NOMO-1 treated with DMSO at 0.1 percent for 48 hours (cell line): Measurements from ENCODE around the gene ZDHHC14.
"Not testable (repeated sequence)": the region's sequence is repeated elsewhere in the genome, so short reads cannot be mapped to it uniquely, and the experiment has no call there.

Source experiments
- DNase-seq: peaks from one replicate; lab custom pipeline; 2025; ENCODE audit not compliant: unreplicated experiment; lab: John Stamatoyannopoulos, UW

The ZDHHC14 gene

DNA sequence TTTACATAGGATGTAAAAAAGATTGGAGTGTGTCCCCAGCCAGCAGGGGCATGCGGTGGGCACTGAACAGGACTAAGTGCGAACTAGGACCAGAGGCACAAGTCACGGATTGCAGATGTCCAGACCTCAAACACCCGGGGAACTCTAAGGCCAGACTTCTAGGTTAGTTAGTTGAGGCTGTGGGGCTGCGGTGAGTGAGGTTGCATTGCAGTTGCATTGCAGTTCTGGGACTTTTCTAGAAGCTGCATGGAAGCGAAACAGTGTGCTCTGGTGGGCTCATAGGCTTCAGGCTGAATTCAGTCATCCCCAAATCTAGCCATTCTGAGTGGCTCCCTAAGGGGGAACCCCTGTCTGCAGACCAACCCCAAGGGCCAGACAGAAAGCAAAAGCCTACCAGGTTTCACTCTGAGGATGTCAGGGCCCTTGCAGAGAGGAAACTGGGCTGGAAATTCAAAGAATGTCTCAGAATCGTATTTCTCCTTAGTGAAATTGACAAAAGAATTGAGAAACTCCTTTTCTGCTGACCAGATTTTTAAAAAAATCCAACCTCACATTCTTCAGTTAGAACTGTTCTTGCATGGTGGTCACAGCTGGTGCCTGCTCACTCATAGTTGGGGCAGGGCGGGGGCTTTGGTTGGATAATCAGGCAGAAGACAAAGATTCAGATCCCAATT, 182.8 kb downstream of the ZDHHC14 start:
- DNase-seq = no peak

DNA sequence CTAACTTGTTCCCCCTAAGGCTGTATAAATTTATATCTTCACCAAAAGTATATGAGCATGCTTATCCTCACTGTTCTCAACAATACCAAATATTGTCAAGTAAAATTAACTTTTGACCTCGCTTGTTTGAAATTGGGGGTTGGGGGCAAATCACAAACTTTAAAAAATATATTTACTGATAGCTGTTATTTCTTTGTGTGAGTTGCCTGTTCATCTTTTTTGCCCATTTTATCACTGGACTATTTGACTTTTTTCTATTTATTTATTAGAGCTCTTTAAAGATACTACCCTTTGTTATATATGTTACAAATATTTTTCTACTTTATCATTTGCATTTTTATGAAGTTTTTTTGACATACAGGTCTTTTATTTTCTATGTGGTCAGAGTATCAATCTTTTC, 187.7 kb downstream of the ZDHHC14 start:
- no peak for DNase-seq

DNA sequence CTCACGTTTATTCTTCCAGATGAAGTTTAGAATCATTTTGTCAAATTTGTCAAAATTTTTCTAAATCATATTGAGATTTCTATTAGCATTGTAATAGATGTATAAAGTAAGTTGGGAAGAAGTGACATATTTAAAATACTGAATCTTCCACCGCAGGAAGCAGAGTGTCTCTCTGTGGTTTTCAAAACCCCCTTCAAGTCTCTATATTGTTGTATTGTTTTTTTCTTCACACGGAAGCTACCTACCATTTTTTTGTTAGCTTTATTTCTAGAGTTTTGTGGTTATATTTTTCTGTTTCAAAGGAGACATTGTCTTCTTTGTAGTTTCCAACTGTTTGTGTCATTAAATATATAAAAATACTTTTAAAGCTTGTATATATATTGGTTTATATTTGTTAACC, 188.6 kb downstream of the ZDHHC14 start:
- no peak for DNase-seq

- no peak for DNase-seq
These were observed 189.1 kb downstream of the ZDHHC14 start for GRCh38 chr6:157570104-157570503.

DNA sequence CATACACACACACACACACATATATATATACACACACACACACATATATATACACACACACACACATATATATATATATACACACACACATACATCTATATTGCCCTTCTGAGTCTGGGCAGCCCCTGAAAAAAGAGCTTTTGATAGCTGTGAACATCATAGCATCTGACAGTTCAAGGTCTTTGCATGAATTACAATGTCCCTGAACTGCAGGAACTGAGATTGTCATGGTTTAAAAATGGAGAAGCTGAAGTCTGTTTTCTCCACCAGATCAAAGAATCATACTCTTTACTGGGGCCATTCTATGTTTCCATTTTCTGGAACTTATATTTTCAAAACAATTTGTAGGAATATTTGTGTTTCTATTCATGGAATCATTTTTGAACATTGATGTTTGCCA, 189.8 kb downstream of the ZDHHC14 start:
- DNase-seq = no peak

GRCh38 chr6:157571269-157571668, 190.3 kb downstream of the ZDHHC14 start:
- no peak for DNase-seq

- DNase-seq = no peak
These were observed 191.0 kb downstream of the ZDHHC14 start for GRCh38 chr6:157571950-157572349.

DNA sequence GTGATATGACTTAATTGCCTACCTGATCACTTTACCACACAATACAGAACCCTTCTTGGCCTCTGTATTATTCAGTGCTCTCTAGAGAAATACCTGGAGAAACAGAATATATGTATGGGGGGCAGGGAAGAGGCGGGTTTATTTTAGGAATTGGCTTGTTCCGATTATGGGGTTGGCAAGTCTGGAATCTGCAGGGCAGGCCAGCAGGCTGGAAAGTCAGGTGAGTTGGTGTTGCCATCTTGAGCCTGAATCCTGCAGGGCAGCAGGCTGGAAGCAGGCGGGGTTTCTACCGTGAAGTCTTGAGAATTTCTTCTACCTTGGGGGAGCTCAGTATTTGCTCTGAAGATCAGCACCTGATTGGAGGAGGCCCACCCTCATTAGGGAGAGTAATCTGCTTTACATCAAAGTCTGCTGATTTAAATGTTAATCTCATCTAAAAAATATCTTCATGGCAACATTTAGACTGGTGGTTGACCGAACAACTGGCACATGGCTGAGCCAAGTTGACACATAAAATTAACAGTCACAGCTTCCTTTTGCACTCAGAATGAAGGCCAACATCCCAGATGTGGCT, 193.9 kb downstream of the ZDHHC14 start:
- no peak for DNase-seq

DNA sequence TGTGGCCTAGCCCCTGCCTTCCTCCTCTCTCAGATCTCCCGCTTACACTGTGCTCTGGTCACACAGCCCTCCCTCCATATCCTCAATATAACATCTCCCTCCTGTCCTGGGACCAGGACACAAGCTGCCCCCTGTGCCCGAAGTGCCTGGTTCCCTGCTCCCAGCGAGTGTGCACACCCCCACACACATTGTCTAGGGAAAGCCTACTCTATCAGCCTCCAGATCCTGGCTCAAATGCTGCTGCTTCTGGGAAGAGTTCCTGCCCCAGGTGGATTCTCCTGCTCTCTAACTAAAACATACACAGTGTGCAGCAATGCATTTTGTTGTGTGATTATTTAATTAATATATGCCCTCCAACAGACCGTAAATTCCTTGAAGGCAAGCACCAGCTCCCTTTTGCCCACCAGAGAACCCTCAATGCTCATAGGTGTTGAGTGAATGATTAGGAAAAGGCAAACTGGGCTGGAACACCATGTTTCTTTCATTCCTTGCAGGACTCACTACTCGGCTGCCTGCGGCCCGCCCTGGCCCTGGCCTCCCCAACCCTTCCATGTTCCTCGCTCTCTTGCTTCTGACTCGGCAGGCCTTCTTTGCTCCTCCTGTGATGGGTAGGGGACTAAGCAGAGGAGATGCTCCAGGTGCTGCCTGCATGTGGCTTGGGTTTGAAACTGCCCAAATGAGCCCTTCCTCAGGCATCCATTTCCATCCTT, 194.6 kb downstream of the ZDHHC14 start:
- DNase-seq = no peak

- DNase-seq = not testable (repeated sequence)
These were observed 196.0 kb downstream of the ZDHHC14 start for GRCh38 chr6:157576991-157577390.

DNA sequence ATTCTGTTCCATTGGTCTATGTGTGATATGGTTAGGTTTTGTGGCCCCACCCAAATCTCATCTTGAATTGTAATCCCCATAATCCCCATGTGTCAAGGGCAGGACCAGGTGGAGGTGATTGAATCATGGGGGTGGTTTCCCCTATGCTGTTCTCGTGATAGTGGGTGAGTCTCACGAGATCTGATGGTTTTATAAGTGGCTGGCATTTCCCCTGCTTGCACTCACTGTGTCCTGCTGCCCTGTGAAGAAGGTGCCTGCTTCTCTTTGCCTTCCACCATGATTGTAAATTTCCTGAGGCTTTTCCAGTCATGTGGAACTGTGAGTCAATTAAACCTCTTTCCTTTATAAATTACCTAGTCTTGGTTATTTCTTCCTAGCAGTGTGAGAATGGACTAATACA, 197.5 kb downstream of the ZDHHC14 start:
- not testable (repeated sequence) for DNase-seq

DNA sequence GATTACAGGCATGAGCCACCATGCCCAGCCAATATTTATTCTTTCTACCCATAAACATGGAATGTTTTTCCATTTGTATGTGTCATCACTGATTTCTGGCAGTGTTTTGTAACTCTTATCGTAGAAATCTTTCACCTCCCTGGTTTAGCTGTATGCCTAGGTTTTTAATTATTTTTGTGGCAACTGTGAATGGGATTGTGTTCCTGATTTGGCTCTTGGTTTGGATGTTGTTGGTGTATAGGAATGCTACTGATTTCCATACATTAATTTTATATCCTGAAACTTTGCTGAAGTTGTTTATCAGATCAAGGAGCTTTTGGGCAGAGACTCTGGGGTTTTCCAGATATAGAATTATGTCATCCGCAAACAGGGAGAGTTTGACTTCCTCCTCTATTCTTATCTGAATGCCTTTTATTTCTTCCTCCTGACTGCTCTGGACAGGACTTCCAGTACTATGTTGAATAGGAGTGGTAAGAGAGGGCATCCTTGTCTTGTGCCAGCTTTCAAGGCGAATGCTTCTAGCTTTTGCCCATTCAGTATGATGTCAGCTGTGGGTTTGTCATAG, 198.6 kb downstream of the ZDHHC14 start:
- no peak for DNase-seq

DNA sequence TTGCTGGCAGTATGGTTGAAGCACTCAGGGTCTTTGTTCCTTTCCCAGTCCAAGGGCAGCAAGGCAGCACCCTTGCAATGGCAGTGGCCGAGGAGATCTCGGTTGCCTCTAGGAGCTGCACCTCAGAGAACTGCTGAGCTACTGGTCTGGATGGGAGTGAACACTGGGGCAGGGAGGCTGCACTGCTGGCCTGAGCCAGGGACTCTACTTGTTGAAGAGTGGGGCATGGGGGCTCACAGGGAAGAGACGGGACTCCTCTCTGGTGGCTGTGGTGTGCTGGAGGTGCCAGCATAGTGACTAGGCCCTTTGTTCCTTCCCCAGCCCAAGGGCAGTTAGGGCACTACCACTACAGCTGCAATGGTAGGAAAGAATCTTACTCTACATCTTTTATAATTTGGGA, 203.0 kb downstream of the ZDHHC14 start:
- DNase-seq = no peak

DNA sequence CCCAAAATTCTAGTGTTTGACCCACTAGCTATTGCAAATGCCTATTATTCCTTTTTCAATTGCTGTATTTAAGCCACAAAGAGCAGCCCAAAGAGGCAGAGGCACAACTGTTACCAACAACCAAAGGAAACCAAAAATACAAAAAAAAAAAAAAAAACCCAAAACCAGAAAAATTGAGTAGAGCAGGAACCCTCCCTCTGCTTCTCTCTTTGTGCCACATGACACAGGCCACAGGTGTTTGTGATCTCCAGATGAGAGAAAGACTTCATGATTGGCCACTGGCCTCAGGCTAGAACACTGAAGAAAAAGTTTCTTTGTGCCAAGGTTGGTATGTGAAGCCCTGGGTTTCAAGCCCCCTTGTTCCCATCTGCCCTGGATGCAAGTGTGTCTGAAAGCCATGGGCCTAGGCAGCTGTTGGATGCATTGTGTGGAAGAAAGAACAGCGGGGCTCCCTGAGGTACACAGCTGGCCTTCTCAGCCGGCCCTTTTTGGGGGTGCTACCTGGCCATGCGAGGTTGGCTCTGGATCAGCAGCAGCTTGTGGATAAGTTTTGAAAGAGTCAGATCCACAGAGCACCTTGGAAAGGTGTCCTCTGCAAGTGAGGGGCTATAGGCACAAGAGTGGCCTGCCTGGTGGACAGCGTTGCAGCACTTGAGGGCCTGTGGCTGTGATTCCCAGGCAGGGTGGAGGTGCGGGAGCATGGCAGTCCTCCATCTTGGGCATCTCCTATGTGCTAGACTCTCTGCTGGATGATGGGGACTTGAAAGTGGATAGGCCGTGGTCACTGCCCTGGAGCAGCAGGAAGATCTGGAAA, 204.5 kb downstream of the ZDHHC14 start:
- DNase-seq = no peak

DNA sequence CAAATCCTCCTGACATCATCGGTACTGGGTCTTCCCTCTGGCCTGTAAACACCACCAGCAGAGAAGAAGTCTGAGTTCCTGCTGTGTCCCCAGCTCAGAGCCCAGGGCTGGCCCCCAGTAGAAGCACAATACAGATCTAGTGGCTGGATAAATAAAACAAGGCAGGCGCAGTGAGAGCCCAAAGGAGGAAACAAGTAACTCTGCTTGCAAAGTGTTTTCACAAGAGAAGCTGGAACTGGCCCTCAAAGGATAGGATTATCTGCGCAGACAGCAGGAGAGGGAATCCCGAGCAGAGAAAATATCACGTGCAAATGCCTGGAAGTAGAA, 205.1 kb downstream of the ZDHHC14 start:
- no peak for DNase-seq

GRCh38 chr6:157586476-157587126, 205.6 kb downstream of the ZDHHC14 start:
- DNase-seq = no peak

GRCh38 chr6:157587127-157587926, 206.3 kb downstream of the ZDHHC14 start:
- DNase-seq = no peak

GRCh38 chr6:157590654-157591053, 209.7 kb downstream of the ZDHHC14 start:
- not testable (repeated sequence) for DNase-seq

DNA sequence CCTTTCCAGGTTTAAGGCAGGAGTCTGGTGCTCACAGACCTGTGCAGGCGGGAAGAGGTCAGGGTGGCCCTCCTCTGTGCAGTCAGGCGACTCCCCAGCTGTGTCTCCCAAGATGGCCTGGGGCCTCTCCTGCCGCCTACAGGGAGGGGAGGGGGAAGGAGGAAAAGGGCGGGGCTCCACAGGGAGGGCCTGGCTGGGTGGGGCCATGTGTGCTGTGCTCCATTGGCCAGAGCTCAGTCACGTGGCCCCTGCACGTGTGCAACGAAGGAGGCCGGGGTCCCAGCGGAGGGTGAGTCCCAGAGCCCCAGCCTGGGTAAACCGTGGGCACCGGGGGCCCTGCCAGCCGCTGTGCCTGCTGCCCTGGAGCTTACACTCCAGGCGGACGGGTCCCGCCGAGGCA, 211.6 kb downstream of the ZDHHC14 start:
- no peak for DNase-seq

- DNase-seq = no peak
These were observed 212.0 kb downstream of the ZDHHC14 start for GRCh38 chr6:157592980-157593379.
